ENCODE measurements around the gene CC2D2A. TPM values are rescaled to one million over a fixed set of nuclear protein-coding genes. Genes with fewer than 3 reads are reported as not detected.

Gene CC2D2A
- total and polyA plus RNA-seq, 2 of the 13 experiments (the other 11 are each of a cell fraction or from before 2014, with no cell fraction given) = 4.2 to 7.2 TPM

GRCh38 chr4:15479913-15480185, 10.2 kb downstream of the CC2D2A start:
- no peak for FAIRE-seq
- CTCF ChIA-PET (ENCODE audit: low intra/inter-chr PET ratio, low total read pairs) = interaction anchor here (1.3 to 2.4 kb wide), 5 partner anchors 170 to 476 kb away, joined by 3 to 18 read pairs (median 9); no protein-coding TSS in a partner anchor

More at GRCh38 chr4:15479913-15480185, 10.2 kb downstream of the CC2D2A start:
- H3K4me3 ChIP-seq (replicated peaks in 1 of 3; ENCODE audit: insufficient read depth in 1 of 3, low read depth in 2 of 3, low read length in 3 of 3) = peak overlapping the region; percentile 67 to 76 (median 73)
- no peaks in the 10 kb centered on the region for H3K9me3 ChIP-seq (ENCODE audit: low read length)
- peak overlapping the region; percentile 66 for H3K9ac ChIP-seq (ENCODE audit: insufficient read depth, low read depth, low read length)
- DNase-seq (ENCODE audit: low spot score) (no peak), ATAC-seq (no peak)
- peak overlapping the region; percentile 79 for H2AFZ ChIP-seq (ENCODE audit: low read length)
- TF ChIP-seq ZNF547 (CRISPR knock-in tag; IDR thresholded peaks at IDR 0.05) = no peak
- TF ChIP-seq TBP (CRISPR knock-in tag; IDR thresholded peaks at IDR 0.05) = no peak
- TF ChIP-seq ZNF251 (CRISPR knock-in tag; IDR thresholded peaks at IDR 0.05) = no peak
- no peak for TF ChIP-seq JARID2 (CRISPR knock-in tag; IDR thresholded peaks at IDR 0.05; ENCODE audit: insufficient replicate concordance)
- no peak for TF ChIP-seq ZNF629 (CRISPR knock-in tag; conservative IDR thresholded peaks at IDR 0.05)
- TF ChIP-seq TFDP2 (CRISPR knock-in tag; IDR thresholded peaks at IDR 0.05) = no peak
- 0 out of 2 replicates have a peak, but pooled peaks have one; percentile 2 for TF ChIP-seq ATF2 (CRISPR knock-in tag; IDR thresholded peaks at IDR 0.05)
- no peaks in the 10 kb centered on the region for H3K79me2 ChIP-seq (ENCODE audit: insufficient read depth, low read length)
- H3K27ac ChIP-seq (ENCODE audit: extremely low read length, insufficient read depth, low read length) = no peak overlapping the region
- intact Hi-C loops (cut with micrococcal nuclease; ENCODE audit: unreplicated experiment) (loop anchor here (1.0 to 10.0 kb wide), 8 partner anchors 170 to 785 kb away; partner anchors contain the start of gene FAM200B), in situ Hi-C loops (cut with HindIII; ENCODE audit: extremely low pct_ligation_motif_present, low pct_unique_long_range_greater_than_20kb) (loop anchor here (5.0 to 25.0 kb wide), 3 partner anchors 172 to 782 kb away; partner anchors contain the start of gene FGFBP2)
- peak overlapping the region; percentile 83 for H3K4me2 ChIP-seq (ENCODE audit: low read depth, low read length)
- POLR2A ChIA-PET = interaction anchor here (1.0 to 2.0 kb wide), 6 partner anchors 9 to 521 kb away, joined by 3 to 13 read pairs (median 4); partner anchors contain the start of genes CC2D2A and FAM200B
- no peaks in the 10 kb centered on the region for H4K20me1 ChIP-seq (ENCODE audit: insufficient read depth, low read length)
- no peaks in the 10 kb centered on the region for H3K27me3 ChIP-seq (ENCODE audit: control insufficient read depth in 1 of 2, insufficient read depth in 2 of 2, low read length in 2 of 2)
- H3K4me1 ChIP-seq (ENCODE audit: insufficient read depth, low read length) = peaks cover 12% of the 10 kb centered on the region
- no TSS peak for BruUV-seq (replicated peaks)
- no peaks in the 10 kb centered on the region; a peak in 1 of 5 replicates for H3K36me3 ChIP-seq (replicated peaks in 1 of 2; ENCODE audit: control insufficient read depth in 1 of 2, insufficient read depth in 2 of 2, low read length in 2 of 2)
- 29% methylated on average over 3 of the region's 3 CpGs for WGBS (ENCODE audit: low lambda C conversion rate)
